GM21526 (cell line): ENCODE data around the gene BOLL.
"Not testable (repeated sequence)": the region's sequence is repeated elsewhere in the genome, so short reads cannot be mapped to it uniquely, and the experiment has no call there.

Experiments used
- ATAC-seq: cut with Tn5 transposase; IDR thresholded peaks from one replicate; pipeline ENCODE4 v1.9.1; 2021; ENCODE audit warnings: moderate library complexity; ENCODE audit not compliant: unreplicated experiment, low FRiP score

Gene BOLL

DNA sequence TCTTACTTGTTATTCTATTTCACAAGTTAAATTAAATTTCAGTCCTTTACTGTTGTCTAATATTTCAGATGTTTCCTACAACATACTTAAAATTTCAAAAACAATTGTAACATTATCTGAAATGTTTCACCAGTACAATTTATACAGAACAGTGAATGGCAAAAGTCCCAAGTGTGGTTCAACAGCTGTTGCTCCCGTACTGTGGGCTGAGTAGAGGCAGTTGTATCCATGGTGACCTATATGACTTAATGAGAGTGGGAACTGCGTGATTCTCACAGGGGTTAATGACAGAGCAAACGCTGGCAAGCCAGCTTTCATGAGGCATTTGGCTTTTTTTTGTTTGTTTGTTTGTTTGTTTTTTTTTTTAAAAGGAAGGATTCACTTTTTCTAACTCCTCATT is 13.9 kb upstream of the BOLL start:
- no peak for ATAC-seq

DNA sequence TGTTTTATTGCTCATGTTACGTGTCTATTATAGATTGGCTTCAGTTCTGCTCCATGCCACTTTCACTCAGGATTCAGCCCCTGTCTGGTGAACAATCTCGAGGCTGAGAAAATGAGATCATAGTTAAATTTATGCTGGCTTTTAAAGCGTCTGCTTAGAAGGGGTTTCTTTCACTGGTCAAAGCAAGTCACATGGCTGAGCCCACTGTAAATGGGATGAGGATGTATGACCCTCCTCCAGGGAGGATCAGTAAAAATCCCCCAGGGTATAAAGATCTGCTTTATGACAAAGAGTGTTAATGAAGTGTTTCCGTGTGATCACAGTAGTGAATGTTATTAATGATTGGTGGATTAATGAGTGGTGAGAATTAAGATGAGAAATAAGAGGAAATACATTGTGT is 13.1 kb upstream of the BOLL start:
- no peak for ATAC-seq

DNA sequence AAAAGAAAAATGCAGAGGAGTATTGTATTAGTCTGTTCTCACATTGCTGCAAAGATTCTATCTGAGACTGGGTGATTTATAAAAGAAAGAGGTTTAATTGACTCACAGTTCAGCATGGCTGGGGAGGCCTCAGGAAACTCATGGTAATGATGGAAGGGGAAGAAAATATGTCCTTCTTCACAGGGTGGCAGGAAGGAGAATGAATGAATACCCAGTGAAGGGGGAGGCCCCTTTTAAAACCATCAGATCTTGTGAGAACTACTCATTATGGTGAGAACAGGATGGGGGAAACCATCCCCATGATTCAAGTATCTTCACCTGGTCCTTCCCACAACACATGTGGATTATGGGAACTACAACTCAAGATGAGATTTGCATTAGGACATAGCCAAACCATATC is 10.2 kb upstream of the BOLL start:
- no peak for ATAC-seq

DNA sequence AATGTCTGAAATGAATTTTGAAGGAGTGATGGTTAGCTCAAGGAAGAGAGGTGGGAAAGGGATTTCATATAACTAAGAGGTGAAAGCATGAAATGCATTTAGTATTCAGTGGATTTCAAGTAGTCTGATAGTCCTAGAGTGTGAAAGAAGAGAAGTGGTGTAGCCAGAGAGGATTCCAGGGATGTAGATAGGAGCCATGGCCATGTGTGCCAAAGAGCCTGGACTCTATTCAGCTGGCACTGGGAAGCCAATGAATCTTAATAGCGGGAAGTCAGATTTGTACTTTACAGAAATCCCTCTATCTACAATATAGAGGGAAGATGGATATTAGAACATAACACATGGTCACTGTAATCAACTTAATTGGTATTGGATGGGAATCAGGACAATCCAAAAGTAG is 8.3 kb upstream of the BOLL start:
- no peak for ATAC-seq

DNA sequence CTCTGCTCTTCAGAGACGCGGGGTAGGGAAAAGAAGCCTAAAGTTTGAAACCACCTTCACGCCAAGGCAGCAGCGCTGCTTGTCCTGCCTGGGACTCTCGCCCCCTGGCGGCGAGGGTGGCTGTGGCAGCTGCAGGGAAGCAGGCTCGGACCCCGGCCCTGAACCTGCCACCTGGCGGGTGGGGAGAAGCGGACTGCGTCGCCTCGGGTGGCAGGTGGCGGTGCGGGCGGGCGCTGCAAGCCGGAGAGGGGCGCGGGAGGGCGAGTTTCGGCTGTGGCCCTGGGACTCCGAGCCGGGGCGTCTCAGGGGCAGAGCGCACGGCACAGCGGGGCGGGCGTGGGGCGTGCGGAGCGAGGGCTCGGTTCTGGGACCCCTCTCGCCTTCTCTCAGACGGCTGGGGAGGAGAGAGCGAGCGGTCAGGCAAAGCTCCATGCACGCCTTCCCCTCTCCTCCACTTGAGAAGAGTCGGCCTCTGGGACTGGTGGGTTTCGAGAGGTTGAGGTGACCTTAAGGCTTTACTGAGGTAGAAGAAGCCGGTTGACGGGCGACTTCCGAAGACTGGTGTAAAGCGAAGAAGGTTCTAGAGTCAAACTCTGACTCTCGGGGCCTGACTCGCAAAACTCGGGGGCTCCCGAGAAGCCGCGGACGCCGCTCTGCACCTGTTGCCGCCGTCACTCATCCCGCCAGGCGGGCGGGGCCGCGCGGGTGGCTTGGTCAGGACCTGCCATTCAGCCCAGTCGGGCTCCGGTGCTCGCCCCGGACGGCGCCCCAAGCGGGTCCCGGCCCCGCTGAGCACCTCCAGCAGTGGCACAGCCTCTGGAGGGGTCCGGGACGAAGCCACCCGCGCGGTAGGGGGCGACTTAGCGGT is 1.1 kb upstream of the BOLL start:
- ATAC-seq: peak; percentile 67

DNA sequence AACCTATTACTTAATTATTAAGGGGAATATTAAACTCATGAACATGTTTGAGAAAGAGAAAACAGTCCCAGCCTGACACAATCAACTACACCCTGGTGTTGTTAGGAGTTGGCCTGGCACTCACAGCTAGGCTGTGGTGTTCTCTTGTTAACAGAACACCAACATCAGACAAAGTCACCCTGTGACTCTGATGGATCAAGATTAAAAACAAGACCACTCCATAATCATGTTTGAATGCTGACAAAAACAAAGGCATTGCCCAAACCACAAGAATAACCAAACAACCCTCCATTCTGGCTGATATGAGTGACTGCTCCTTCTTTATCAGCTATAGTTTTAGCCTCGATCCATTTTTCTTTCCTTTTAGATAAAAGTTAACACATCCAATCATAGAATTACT is 3.0 kb downstream of the BOLL start:
- ATAC-seq: no peak

DNA sequence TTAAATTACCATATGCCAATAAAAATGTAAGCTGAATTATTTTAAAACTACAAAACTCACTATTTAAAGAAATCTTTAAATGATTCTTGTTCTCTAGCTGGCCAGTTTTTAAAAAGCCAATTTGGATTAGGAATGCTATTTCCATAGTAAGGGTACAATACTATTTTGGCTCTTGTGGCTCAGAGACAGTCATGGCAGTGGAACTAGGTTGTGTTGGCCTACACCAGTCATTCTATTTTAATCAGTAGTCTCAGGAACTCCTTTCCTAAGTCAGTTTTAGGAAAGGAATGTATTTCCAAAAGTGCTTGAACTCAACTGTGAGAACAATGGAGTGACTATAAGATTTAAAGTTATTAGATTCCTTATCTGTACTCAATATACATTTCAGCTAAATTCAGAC is 5.9 kb downstream of the BOLL start:
- ATAC-seq: no peak

DNA sequence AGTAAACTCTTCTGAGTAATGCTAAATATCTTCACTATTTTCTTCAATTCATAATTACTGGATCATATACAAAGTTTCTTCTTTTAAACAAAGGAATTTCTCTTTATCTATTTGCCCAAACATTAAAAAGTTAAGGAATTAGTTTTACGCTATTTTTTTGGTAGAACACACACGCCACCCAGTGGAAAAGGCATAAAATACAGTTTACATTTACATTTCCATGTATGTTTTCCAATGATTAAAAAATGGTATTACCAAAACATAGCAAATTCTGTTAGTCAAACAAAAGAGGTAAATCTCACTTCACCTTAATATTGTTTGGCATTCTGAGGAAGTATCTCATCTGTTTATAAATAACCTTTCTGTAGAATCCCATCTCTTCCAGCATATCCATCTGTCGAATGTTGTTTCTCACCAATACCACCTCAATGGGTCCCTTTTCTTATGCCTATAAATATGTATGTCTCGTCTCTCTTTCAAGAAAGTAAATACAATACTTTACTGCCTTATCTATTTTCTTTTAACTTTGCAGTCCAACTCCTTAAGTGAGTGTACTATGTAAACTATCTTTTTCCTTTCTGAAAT is 7.2 kb downstream of the BOLL start:
- no peak for ATAC-seq

DNA sequence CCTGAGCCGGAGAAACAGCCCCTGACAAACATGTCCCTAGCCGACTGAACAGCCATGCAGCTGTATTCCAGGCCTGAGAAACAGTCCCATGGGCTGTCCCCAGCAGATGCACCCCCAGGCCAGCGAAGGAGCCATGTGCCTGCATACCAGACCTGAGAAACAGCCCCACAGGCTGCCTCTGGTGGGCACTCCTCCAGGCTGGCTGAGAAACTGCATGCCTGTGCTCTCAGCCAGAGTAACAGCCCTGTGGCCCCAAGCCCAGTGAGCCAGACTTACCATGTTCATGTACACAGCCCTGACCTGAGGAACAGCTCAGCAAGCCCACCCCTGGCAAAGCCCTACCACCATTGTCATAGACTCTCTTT is 24.8 kb downstream of the BOLL start:
- ATAC-seq: no peak

DNA sequence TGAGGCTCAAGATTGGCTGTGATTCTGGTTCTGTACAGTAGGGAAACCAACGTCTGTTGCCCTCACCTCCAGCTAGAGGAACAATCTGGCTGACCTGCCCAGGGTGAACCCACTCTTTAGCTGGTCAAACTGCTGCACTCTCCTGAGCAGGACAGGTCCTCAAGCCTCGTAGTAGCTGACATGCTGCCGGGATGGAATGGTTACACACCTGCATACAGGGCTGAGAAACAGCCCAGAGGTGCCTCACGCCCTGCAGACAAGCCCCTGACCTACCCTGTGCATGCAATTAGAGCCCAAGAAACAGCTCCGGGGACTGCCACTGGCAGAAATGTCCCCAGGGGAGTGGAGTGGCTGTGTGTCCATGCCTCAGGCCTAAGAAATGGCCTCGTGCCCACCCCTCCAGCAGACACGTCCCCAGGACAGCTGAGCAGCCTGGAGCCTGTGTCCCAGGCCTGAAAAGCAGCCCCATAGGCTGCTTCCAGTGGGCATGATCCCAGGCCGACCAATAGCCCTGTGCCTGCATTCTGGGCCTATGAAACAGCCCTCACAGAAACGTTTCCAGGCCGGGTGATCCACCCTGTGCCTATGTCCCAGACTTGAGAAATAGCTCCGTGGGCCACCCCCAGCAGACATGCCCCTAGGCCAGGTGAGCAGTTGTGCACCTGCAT is 25.4 kb downstream of the BOLL start:
- no peak for ATAC-seq

DNA sequence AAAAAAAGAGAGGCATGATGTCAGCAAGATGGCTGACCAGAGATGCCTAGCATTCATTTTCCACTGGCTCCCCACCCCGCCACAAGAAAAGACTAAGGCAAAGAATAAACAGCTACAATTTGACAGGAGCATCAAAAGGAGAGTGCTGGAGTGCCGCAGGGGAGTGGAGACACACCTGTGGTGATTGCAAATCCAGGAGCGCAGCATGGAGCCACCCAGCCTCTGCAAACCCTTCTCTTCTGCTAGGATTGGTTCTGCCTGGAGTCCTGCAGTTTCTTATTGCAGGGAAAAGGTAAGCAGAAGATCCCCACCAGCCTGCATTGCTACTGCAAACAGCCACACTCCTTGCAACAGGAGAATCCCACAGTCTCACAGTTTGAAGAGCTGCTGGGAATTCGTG is 26.1 kb downstream of the BOLL start:
- no peak for ATAC-seq

DNA sequence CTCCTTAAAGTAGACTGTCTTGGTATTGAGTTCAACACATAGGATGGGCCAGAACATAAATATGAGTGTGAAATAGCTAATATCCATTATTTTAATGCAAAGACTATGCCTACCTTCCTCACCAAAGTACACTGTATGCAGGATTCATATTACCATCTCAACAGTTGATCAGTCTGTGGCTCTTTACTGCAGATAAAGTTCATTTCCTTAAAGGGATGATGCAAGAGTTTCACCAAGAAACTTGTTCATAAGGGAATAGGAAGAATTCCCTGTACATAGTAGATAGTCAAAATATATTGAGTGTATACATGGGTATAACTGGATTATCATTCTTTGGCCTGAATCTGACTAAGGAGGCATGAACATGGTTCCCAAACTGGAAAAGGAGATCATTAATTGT is 44.9 kb downstream of the BOLL start:
- no peak for ATAC-seq

DNA sequence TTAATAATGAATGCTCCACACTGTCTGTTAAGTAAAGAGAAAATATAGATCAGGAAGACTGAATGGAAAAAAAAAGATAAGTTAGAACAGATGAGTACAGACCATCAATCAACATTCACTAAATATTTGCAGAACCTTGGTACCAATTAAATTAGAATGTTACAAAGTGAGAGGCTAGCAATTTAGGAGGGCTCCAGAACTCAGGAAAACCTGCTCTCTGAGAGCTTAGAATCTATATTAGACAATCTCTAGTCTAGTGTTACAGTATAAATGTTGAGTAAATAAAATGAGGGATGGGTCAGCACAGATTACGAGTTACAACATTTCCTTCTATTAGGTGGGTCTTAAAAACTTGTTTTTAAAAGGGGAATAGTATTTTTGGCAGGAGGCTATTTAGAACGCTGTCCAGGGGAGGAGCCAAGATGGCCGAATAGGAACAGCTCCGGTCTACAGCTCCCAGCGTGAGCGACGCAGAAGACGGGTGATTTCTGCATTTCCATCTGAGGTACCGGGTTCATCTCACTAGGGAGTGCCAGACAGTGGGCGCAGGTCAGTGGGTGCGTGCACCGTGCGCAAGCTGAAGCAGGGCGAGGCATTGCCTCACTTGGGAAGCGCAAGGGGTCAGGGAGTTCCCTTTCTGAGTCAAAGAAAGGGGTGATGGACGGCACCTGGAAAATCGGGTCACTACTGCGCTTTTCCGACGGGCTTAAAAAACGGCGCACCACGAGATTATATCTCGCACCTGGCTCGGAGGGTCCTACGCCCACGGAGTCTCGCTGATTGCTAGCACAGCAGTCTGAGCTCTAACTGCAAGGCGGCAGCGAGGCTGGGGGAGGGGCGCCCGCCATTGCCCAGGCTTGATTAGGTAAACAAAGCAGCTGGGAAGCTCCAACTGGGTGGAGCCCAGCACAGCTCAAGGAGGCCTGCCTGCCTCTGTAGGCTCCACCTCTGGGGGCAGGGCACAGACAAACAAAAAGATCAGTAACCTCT is 56.3 kb downstream of the BOLL start:
- not testable (repeated sequence) for ATAC-seq

DNA sequence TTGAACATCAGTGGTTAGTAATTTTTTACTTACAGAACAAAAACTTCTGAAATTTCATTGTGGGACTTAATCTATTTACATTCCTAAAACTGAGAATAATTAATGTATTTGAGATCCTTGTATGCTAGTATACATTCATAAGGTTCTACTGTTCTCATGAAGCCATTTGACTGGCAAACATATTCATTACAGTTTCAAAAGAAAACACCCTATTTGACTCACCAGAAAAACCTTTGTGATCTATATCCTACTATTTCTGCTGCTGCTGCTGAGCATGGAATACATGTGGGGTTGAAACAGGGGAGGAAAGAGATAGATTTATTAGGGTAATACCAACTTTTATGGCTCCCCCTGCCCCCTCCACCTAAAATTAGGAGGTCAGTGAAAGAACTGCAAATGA is 58.1 kb downstream of the BOLL start:
- no peak for ATAC-seq

DNA sequence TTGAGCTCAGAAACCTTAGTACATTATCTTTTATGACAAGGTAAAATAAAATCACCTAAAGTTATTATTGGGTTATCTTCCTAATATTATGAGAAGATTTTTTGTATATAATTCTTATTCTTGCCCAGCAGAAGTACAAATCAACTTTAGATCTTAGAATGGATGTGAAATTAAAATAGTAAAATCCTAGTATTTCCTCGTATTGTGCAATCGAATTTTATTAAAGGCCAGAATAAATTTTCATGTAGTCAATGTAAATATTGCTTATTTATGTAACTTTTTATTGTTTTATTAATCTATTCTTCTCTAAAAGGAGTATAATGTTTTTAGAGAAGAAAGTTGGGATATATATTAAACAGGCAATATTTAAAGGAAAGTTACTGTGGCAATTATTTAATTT is 67.3 kb downstream of the BOLL start:
- ATAC-seq: no peak

DNA sequence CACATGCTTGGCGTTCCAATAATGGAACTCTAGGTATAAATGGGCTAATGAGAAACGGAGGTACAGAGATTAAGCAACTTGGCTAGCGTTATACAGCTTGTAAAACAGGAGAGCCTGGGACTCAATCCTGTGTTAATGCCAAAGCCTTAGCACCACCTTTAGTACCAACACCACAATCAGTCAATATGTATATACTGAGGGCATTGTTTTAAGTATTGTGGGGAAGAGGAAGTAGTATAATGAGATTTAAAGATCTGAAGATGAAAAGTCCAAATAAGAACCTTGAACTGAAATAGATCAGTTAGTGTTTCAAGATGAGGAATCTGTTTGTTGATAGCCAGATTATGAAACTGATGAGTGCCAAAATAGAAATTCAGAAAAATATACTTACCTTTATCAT is 71.8 kb downstream of the BOLL start:
- ATAC-seq: no peak

DNA sequence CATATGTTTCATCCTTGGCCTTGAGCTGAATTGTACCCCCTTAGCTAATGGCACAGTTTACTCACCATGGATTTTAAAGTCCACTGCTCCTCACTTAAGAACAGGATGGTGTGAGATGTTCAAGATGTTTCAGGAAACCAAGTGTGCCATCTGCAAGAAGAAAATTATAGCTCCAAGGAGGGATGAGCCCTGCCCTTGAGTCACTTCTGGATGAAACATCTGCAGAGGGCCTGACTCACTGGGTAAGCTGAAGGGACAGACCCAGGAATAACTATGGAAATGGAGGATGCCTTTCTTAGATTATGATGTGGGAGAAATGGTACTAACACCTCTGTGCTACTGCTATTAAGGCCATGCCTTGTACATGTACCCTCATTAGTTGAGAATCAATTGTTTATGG is 73.5 kb downstream of the BOLL start:
- no peak for ATAC-seq

DNA sequence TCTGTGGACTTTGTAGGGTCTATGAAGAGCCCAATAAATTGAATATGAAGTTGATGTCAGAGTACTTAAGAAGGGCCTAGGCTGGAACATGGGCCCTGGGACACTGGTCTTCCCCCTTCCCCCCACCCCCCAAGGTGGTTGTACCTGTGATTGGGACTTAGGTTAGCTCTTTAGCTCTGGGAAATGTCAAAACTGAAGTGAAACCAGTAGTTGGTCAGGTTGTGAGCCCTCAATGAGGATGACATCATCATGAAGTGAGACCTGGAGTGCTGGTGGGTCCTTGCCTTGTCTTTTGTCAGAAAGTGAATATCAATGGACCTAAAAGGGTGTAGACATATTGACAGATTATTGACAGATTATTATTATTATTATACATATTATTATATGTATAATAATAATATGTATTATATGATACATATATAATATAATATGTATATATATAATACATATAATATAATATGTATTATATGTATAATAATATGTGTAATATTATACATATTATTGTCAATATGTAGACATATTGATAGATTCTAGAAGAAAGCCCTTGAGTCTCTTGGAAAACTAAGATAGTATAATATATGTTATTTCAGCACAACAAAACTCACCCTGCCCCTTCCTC is 74.6 kb downstream of the BOLL start:
- ATAC-seq: peak; percentile 78

DNA sequence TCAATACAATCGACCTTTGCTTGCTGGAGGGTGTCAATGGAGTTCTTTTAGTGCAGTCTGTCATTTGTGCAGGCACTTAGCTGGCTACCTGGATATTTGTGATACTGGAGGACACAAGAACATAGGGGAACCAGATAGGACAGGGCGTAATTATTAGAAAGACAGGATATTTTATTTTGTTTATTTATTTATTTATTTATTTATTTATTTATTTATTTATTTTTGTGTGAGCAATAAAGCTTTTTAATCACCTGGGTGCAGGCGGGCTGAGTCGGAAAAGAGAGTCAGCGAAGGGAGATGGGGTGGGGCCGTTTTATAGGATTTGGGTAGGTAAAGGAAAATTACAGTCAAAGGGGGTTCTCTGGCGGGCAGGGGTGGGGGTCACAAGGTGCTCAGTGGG is 76.0 kb downstream of the BOLL start:
- not testable (repeated sequence) for ATAC-seq

DNA sequence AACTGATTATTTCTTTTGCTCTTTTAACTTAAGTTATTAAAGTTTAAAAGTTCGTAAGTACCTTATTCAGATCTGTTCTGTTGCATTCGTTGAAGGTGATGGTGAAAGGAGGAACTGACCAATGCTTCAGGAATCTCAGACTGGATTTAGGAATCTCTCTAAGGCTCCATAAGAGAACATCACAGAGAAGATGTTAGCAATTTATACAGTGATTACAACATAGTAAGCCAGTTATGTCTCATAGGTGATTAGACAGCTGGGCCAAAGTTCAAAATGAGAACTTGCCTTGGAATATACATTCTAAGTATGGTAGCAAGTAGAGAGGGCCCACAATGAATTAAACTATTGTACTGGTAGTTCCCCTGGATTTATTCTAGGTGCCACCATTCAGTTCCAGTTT is 76.8 kb downstream of the BOLL start:
- no peak for ATAC-seq
